HFFc6 (cell line): Measurements from ENCODE around the gene BARX2. TPM values are rescaled to one million over a fixed set of nuclear protein-coding genes. Genes with fewer than 3 reads are reported as not detected.

Source experiments
- DNase-seq: peaks from one replicate; pipeline ENCODE4 v3.0.0-alpha.2; 2018
- H3K27ac Mint-ChIP-seq: 2 replicates; pipeline ENCODE4 v1.8.0; 2020; ENCODE audit warnings: mild to moderate bottlenecking, mixed read lengths
- H3K27me3 Mint-ChIP-seq: 2 replicates; pipeline ENCODE4 v1.8.0; 2021; ENCODE audit warnings: mild to moderate bottlenecking, moderate library complexity, mixed read lengths; ENCODE audit not compliant: insufficient read depth
- H3K36me3 Mint-ChIP-seq: 2 replicates; pipeline ENCODE4 v1.8.0; 2021; ENCODE audit warnings: low read depth, mixed read lengths
- H3K4me1 Mint-ChIP-seq: 2 replicates; pipeline ENCODE4 v1.8.0; 2020; ENCODE audit warnings: low read depth, mixed read lengths
- H3K4me3 Mint-ChIP-seq: 2 replicates; pipeline ENCODE4 v1.8.0; 2020; ENCODE audit warnings: mild to moderate bottlenecking, moderate library complexity, mixed read lengths
- H3K9me3 Mint-ChIP-seq: 2 replicates; pipeline ENCODE4 v1.8.0; 2020; ENCODE audit warnings: mild to moderate bottlenecking, mixed read lengths
- CTCF ChIP-seq: fragments of 200-600 bp; sonication (generic); IDR thresholded peaks from 2 replicates; pipeline ENCODE4 v1.5.0; 2021; ENCODE audit warnings: antibody characterized with exemption, mild to moderate bottlenecking
- total RNA-seq, 6 experiments: library from RNA; stranded (reverse); fragmentation: NEBNext Ultra II Directional; extraction: Animal tissue kit (Norgen Biotek cat#: 25700); gene quantifications; 2 replicates in 1 of 6; 3 replicates in 5 of 6; pipeline ENCODE4 v1.2.3, GENCODE V29; 2021

Gene BARX2
- total RNA-seq, 6 experiments from 2014 or later: not detected

DNA sequence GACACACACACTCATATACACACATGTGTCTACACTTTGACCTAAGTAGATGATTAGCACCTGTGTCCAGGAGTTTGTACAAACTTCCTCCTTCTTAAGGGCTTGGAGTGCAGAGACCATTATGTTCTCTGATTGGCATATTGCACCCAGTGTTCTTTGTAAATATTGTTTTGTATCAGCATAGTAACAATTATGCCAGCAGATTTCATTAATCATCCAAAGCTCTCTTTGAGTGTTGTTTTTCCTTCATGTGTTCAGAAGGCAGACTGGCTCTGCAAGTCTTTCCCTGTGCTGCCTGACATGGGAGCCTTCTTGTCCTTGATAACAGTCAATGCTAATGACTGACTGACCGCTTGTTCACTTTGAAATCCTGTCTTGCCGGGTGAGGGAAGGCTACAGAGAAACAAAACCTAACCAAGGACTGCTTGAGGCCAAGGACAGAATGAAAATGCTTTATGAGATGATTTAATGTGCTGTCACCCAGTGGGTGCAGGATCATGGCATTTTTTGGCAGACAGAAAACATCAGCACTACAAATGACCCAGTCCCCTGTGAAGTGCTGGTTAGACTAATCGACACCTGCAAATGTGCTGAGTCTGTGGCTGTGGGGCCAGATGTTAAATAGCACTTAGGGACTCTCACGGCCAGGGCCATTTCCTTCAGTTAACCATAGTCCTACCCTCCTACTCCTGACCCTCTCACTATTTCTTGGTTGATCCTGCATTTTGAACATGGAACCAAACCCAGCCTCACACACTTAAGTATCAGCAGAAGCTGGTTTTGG, 6.6 kb upstream of the BARX2 start:
- Mint-ChIP-seq H3K9me3 (no peaks in the 10 kb centered on the region), H3K36me3 (no peaks in the 10 kb centered on the region), H3K4me3 (no peak overlapping the region), H3K27ac (no peak overlapping the region), H3K4me1 (peaks cover 7% of the 10 kb centered on the region; the same call in 1 of the 2 replicates), H3K27me3 (peaks cover 63% of the 10 kb centered on the region)
- TF ChIP-seq CTCF: no peak
- no peak for DNase-seq

DNA sequence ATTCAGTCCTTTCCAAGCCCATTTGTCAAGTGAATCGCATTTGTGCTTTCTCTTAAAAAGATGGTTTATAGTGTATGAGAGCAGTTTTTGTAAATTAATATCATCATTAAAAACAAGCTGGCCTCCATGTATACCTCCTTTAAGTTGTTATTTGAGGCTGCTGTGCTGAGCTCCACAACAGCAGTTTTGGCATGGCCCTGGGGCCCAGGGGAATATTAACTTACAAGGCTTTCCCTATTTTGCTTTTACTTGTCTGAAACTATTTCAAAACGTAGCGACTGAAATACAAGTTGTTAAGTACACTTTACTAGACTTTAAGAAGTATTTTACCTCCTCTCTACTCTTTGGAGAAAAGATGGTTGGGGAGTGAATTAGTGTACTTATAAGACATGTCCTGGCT, 4.9 kb upstream of the BARX2 start:
- no peak for DNase-seq
- no peak overlapping the region for H3K27ac Mint-ChIP-seq
- no peaks in the 10 kb centered on the region for H3K9me3 Mint-ChIP-seq
- peaks cover 75% of the 10 kb centered on the region for H3K27me3 Mint-ChIP-seq
- no peaks in the 10 kb centered on the region; the same call in 1 of the 2 replicates for H3K36me3 Mint-ChIP-seq
- H3K4me3 Mint-ChIP-seq: no peak overlapping the region
- TF ChIP-seq CTCF: no peak
- peaks cover 14% of the 10 kb centered on the region for H3K4me1 Mint-ChIP-seq

DNA sequence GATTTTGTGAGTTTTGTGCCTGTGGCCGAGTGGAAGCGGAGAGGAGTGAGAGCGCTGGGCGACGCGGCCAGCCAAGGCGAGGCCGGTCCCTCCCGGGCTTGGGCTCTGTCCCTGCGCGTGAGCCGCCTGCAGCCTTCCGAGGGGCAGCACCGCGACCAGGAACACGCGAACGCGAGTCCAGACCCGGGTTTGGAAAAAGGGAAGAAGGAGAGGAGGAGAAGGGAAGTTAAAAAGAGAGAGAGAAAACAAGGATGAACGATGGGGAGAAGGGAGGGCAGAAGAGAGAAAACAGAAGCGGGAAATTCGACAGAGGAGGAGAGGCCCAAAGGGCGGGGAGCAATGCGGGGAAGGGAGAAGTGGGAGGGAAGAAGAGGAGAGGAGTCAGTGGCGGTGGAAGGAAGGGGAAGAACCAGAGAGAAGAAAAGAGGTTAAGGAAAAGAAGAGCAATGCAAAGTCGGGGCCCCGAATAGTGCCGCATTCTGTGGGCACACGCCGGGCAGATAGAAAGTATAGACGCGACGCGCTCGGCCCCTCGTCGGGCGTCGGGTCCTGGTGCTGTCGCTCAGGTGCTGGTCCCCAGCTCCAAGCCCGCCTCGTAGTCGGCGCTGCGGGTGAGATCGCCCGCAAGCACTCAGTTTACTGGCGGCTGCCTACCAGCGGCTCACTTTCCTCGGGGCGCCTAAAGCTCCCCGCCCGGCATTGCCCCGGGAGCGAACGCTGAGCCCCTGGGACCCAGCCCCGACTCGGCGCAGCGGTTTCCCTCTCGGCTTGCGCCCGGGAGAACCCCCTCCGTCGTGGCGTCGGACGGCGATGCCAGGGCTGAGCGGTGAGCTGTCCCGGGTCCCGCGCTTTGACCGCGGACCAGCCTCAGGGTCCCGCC, 2.8 kb upstream of the BARX2 start:
- Mint-ChIP-seq H3K36me3 (no peaks in the 10 kb centered on the region; the same call in 1 of the 2 replicates), H3K4me1 (peaks cover 14% of the 10 kb centered on the region), H3K27me3 (peaks cover 78% of the 10 kb centered on the region), H3K27ac (no peak overlapping the region), H3K4me3 (peak overlapping the region; percentile 40; the same call in 1 of the 2 replicates), H3K9me3 (no peaks in the 10 kb centered on the region)
- TF ChIP-seq CTCF: no peak
- no peak for DNase-seq

- H3K27ac Mint-ChIP-seq: no peak overlapping the region
- TF ChIP-seq CTCF: no peak
- no peak for DNase-seq
- H3K4me3 Mint-ChIP-seq: peak overlapping the region; percentile 42; the same call in 1 of the 2 replicates
- H3K36me3 Mint-ChIP-seq: no peaks in the 10 kb centered on the region; the same call in 1 of the 2 replicates
- peaks cover 79% of the 10 kb centered on the region for H3K27me3 Mint-ChIP-seq
- no peaks in the 10 kb centered on the region for H3K9me3 Mint-ChIP-seq
- H3K4me1 Mint-ChIP-seq: peaks cover 14% of the 10 kb centered on the region
These were observed 2.1 kb upstream of the BARX2 start for GRCh38 chr11:129373489-129373953.

- Mint-ChIP-seq H3K27me3 (peaks cover 77% of the 10 kb centered on the region), H3K4me1 (peaks cover 14% of the 10 kb centered on the region), H3K27ac (no peak overlapping the region), H3K4me3 (peak overlapping the region; percentile 45; the same call in 1 of the 2 replicates), H3K9me3 (no peaks in the 10 kb centered on the region), H3K36me3 (no peaks in the 10 kb centered on the region; the same call in 1 of the 2 replicates)
- no peak for TF ChIP-seq CTCF
- no peak for DNase-seq
These were observed 1.3 kb upstream of the BARX2 start for GRCh38 chr11:129374081-129374992.
